Activated T-helper 1 cell treated with anti-CD3 and anti-CD28 coated beads, Interleukin-2, amount 50 U/mL, for 16 hours (primary cell): Measurements from ENCODE around the gene PLP2.
A peak's percentile ranks its signal among the peaks of the same experiment; 100 is the strongest.

Experiments
- DNase-seq, 2 donors: peaks; one replicate each; pipeline ENCODE4 v3.0.0-alpha.2; 2020; ENCODE audit warnings: low read depth in 1 of 2, low spot score in 1 of 2

PLP2 gene

DNA sequence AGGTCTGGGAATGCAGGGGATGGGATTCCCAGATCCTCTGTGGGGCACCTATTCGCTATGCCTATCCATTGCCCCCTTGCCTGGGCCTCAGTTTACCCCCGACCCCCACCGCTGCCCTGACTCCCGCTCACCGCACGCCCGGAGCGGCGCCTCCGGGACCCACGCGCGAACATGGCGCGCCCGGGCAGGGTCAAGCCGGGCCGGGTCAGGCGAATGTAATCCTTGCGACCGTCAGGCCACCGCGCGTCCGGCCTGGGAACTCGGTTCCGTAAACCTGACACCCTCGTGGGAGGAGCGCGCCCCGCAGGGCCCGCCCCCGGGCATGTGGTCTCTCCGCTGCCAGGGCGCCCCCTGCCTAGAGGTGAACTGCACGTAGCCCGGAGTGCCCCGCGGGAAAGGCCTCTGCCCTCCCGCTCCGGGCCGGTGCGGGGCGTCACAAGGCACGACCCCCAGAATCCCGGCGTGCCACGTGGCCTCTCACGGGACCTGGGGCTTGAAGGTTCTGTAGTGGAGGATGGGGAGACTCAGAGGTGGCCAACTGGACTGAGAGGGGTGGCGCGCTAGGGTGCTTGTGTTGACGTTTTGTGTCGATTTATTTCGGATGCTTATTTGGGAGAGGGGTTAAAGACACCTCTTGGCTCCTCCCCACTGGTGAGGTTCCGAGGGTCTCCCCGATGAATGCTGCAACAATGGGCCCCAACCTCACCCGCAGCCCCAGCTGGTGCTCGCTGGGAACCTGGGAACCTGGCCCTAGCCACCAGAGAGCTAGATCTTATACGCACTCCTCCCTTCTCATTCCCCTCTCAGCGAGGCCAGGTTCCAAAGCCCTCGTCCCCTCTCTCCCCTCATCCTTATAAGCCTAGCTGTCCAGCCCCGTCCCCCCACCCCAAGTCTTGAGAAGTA is 14.7 kb downstream of the PLP2 start, which contains the start of gene PRICKLE3:
TSS of gene PRICKLE3 (minus strand) at position 249 of the 903 bp plus-strand sequence. CDS start at position 173, 76 bp downstream.
- peak; percentile 46 to 54 for DNase-seq

DNA sequence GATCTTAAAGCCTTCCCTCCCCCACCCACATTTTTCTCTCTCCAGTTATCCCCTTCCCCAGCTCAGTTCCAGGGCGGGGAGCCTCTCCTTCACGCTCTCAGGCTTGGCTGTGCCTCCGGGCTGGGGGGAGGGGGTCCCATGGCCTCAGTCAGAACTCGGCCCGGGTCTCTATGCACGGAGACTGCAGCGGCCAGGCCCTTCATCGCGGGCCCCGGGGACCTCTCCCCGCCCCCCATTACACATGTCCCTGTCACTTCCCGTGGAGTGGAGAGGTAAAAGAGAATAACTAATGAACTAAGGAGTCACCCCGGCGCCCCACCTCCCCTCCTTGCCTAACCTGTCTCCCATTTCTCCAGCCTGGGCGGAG is 15.3 kb downstream of the PLP2 start:
- DNase-seq, result no peak

DNA sequence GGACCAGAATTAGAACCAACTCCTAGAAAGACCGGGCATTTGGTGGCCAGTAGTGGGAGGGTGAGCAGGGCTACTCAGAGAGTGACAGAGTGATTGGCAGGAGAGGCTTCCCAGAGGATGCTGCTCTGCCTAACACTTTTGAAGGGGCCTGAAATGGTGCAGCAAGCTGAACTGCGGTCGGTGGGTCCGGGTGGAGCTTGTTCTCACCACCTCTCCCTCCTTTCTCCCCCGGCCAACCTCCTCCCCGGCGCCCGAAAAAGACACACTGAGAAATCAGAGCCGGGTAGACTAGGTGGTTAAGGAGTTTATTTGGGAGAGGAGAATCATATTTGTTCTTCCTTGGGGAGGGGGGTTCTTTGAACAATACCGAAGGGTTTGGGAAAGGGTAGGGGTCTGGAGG is 15.8 kb downstream of the PLP2 start:
- no peak for DNase-seq

- DNase-seq, result no peak
Observed at GRCh38 chrX:49188468-49189076, 16.9 kb downstream of the PLP2 start.

- DNase-seq, result no peak
Observed at GRCh38 chrX:49189606-49190005, 17.9 kb downstream of the PLP2 start.

- DNase-seq, result peak; percentile 50 to 74
Observed at GRCh38 chrX:49190821-49191573, 19.3 kb downstream of the PLP2 start.

DNA sequence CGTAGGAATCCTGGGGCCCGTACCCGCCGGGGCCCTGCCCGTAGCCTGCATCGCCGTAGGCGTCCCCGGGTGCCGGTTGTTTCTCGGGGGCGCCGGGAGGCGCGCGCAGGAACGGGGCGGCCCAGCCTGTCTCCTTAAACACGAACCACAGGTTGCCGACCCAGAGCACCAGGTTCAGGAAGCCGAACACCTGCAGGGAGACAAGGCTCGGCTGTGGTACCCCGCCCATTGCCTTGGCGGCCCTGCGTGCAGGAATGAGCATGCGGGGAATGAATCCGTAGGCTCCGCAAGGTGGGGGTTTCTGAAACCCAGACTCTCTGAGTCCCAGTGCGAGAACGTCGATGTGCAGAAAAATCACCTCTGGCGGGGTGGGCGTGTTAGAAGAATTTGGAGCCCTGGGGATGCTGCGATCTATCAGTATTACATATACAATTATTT is 19.9 kb downstream of the PLP2 start:
- DNase-seq, result no peak

DNA sequence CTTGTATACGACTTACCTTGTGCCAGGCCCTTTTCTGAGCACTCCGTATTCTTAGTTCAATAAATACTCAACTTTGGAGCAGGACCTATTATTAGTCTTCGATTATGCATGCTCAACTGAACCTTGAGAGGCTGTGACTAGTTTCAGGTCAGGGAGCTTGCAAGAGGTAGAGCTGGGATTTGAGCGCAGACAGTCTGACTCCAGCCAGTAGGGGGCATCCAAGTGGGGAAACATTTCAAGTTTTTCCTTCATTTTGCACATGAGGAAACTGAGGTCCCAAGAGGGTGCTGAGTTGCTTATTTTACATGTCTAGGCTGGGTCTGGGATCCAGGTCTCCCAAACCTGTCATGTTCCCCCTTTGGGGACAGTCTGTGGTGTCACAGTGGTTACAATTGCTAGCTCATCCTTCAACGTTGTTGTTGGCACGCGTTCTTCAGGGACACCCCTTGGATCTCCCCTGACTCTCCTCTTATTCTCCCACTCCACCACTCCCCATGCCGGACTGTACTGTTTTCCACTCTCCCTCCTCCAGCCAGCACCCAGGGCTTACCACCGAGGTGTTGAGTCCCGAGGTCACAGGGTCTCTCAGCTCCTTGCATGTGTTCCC is 21.1 kb downstream of the PLP2 start:
- no peak for DNase-seq

DNA sequence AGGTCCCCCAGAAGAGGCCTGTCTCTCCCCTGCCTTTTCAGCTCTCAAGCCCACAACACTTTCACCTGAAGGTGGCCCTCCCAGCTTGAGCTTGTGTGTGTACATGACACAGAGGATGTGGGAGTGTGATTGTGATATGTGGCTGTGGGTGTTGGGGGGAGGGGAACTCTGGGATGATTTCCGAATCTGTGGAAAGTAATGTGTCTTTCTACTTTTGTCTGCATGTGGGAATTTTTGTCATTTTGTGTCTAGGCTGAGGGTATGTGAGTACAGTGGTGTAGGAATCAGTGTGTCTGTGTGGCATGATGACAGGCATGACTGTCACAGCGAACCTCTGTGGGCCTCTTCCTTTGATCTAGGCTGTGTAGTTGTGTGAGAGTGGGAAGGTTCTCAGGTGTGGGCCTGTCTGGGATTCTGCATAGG is 21.9 kb downstream of the PLP2 start:
- DNase-seq, result no peak

- DNase-seq, result no peak
Observed at GRCh38 chrX:49197543-49198087, 25.9 kb downstream of the PLP2 start.

DNA sequence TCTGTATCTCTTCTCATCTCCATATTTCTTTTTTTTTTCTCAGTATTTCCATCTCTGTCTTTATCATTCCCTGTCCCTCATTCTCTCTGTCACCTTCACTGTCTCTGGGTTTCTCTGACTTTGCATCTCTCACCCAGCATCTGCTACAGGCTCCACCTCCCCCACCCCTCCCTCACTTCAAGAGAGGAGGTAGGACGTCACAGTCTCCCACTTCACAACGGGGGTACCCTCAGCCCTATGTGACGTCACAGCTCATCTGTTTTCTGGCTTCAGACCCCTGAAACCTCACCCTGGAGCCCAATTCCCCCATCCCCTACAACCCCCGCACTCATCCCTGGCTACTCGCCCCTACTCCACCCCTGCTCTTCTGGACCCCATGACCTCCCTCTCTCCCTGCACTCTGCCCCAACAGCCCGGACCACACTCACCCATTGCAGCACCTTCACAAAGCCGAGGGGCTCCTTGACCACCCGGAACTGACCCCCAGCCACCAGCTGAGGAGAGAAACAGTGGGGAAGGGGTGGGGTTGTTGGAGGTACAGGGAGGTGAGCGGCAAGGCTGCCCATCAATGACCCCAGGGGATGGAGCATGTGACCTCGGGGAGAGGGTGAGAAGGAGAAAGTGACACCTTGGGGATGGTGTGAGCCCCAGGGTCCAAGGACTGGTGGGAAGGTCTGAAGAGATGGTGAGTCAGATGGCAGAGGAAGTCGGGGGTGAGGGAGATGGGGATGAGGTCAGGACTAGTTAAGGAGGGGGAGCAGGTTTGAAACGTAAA is 27.0 kb downstream of the PLP2 start:
- DNase-seq, result no peak

- no peak for DNase-seq
Observed at GRCh38 chrX:49199315-49199595, 27.6 kb downstream of the PLP2 start.

GRCh38 chrX:49199906-49200771 is 28.4 kb downstream of the PLP2 start, which contains the start of gene SYP:
TSS of gene SYP (minus strand) at chrX:49200193. CDS start at chrX:49200186, 7 bp downstream.
- peak; percentile 75 to 83 for DNase-seq

GRCh38 chrX:49202022-49202421 is 30.3 kb downstream of the PLP2 start:
- DNase-seq, result no peak

DNA sequence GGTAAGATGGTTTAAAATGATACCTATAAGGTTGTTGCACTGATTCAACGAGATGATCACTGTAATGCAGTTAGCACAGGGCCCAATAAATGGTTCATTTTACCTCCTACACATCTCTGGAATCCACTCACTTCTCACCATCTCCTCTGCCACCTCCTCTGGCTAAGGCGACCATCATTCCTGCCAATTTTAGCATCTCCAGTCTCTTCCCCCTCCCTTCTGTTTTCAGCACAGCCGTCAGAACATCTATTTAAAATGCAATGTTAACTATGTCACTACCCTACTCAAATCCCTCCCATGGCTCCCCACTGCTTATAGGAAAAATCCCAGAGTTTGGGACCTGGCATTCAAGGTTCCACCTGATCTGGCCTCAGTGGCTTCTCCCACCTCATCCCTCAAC is 31.8 kb downstream of the PLP2 start:
- DNase-seq, result no peak

GRCh38 chrX:49204017-49204416 is 32.3 kb downstream of the PLP2 start:
- DNase-seq, result no peak

DNA sequence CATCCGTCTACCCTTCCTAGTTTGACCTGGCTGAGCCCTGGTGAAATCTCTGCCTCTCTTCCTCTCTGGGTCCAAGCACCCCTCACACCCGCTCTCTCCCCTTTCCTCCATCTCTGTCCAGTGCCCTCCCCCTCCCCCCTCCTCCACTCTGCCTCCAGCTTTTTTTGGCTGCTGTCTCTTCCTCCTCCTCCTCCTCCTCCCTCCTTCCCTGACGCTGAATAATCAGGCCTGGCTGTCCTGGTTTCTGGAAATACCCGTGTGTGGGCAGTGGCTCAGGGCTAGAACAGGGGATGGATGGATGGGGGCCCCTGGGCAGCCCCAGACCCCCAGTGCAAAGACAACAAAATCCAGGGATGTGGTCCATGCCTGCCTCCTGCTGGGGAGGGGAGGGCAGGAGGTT is 33.0 kb downstream of the PLP2 start:
- DNase-seq, result no peak

GRCh38 chrX:49205443-49205842 is 33.7 kb downstream of the PLP2 start:
- DNase-seq, result no peak

DNA sequence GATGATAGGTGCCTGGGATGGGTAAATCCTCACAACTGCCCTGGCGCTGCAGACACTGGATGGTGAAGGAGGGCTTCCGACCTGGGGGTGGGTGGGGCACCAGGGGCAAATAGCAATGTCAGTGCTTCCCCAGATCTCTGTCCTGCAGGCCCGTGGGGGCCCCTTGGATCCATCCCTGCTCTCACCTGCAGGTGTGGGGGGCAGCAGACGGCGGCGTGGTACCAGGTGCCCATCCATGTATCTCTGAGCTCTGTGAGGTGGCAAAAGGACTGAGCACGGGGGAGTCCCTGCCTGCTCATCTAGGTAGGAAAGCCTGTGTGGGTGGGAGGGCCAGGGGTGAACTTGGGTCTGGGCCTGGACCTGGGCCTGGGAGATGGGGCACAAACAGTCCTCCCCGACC is 34.8 kb downstream of the PLP2 start:
- no peak for DNase-seq
